WTC11 (cell line): ENCODE results near the gene CRYBA4. TPM values are rescaled to one million over a fixed set of nuclear protein-coding genes. Genes with fewer than 3 reads are reported as not detected.

ENCODE experiments used
- ATAC-seq: fragments of 200-7000 bp; cut with Tn5 transposase; 2 replicates; pipeline ENCODE4 v1.10.0; 2021; ENCODE audit warnings: mild to moderate bottlenecking, moderate library complexity
- CTCF ChIA-PET: fragments of 300-600 bp; sonication (Branson Sonifier 250); formaldehyde crosslinking; loops from one replicate; lab custom pipeline; 2021; ENCODE audit warnings: antibody characterized with exemption; lab: Charles Lee
- POLR2A ChIA-PET: fragments of 350-600 bp; sonication (Branson Sonifier 250); formaldehyde crosslinking; loops from one replicate; lab custom pipeline; 2021; ENCODE audit warnings: antibody characterized with exemption; lab: Charles Lee
- DNase-seq: peaks from one replicate; pipeline ENCODE4 v3.0.0; 2021; ENCODE audit warnings: low spot score
- H3K27ac Mint-ChIP-seq: 2 replicates; pipeline ENCODE4 v1.8.0; 2021; ENCODE audit warnings: mixed read lengths
- H3K27me3 Mint-ChIP-seq: 2 replicates; pipeline ENCODE4 v1.8.0; 2021; ENCODE audit warnings: low read depth, mild to moderate bottlenecking, moderate library complexity, mixed read lengths
- H3K36me3 Mint-ChIP-seq: 2 replicates; pipeline ENCODE4 v1.8.0; 2021; ENCODE audit warnings: mixed read lengths
- H3K4me1 Mint-ChIP-seq: 2 replicates; pipeline ENCODE4 v1.8.0; 2022; ENCODE audit warnings: mixed read lengths
- H3K4me3 Mint-ChIP-seq: 2 replicates; pipeline ENCODE4 v1.8.0; 2021; ENCODE audit warnings: mild to moderate bottlenecking, moderate library complexity, mixed read lengths
- H3K9me3 Mint-ChIP-seq: 2 replicates; pipeline ENCODE4 v1.8.0; 2021; ENCODE audit warnings: mixed read lengths
- ATF3 ChIP-seq: sonication (generic); formaldehyde crosslinking; conservative IDR thresholded peaks from 2 replicates; pipeline ENCODE4 v1.8.1; 2022; ENCODE audit warnings: mild to moderate bottlenecking, missing genetic modification reagents
- CBFB ChIP-seq: sonication (generic); formaldehyde crosslinking; IDR thresholded peaks from 2 replicates; pipeline ENCODE4 v1.8.1; 2022; ENCODE audit warnings: mild to moderate bottlenecking, low read depth, missing genetic modification reagents
- CTCF ChIP-seq: fragments of 200-600 bp; IDR thresholded peaks from 2 replicates; pipeline ENCODE4 v1.8.0; 2022; ENCODE audit warnings: antibody characterized with exemption
- E2F5 ChIP-seq: sonication (generic); formaldehyde crosslinking; IDR thresholded peaks from 2 replicates; pipeline ENCODE4 v1.8.1; 2022; ENCODE audit warnings: mild to moderate bottlenecking, moderate library complexity, missing genetic modification reagents
- ESRRA ChIP-seq: sonication (generic); formaldehyde crosslinking; IDR thresholded peaks from 2 replicates; pipeline ENCODE4 v1.8.1; 2022; ENCODE audit warnings: mild to moderate bottlenecking, missing genetic modification reagents, borderline replicate concordance
- GABPB1 ChIP-seq: sonication (generic); formaldehyde crosslinking; IDR thresholded peaks from 2 replicates; pipeline ENCODE4 v1.8.1; 2023; ENCODE audit warnings: mild to moderate bottlenecking, missing genetic modification reagents
- JAZF1 ChIP-seq: fragments of 250-450 bp; sonication (Bioruptor Pico); IDR thresholded peaks from 2 replicates; pipeline ENCODE4 v1.9.0; 2021; ENCODE audit warnings: moderate library complexity, mild to moderate bottlenecking, inconsistent platforms
- MXD4 ChIP-seq: fragments of 250-450 bp; sonication (Bioruptor Pico); IDR thresholded peaks from 2 replicates; pipeline ENCODE4 v1.8.0; 2021; ENCODE audit warnings: mild to moderate bottlenecking, moderate library complexity, borderline replicate concordance
- NFYB ChIP-seq: sonication (generic); formaldehyde crosslinking; conservative IDR thresholded peaks from 2 replicates; pipeline ENCODE4 v1.8.0; 2022; ENCODE audit warnings: low read depth, missing genetic modification reagents
- OVOL2 ChIP-seq: fragments of 250-450 bp; sonication (Bioruptor Pico); IDR thresholded peaks from 2 replicates; pipeline ENCODE4 v1.9.0; 2021; ENCODE audit warnings: mild to moderate bottlenecking, borderline replicate concordance
- PRRX2 ChIP-seq: fragments of 250-450 bp; sonication (Bioruptor Pico); IDR thresholded peaks from 2 replicates; pipeline ENCODE4 v1.8.0; 2021; ENCODE audit warnings: mild to moderate bottlenecking
- SMAD3 ChIP-seq: sonication (generic); formaldehyde crosslinking; IDR thresholded peaks from 2 replicates; pipeline ENCODE4 v1.8.0; 2022; ENCODE audit warnings: missing genetic modification reagents, mild to moderate bottlenecking, borderline replicate concordance
- TCF7 ChIP-seq: sonication (generic); formaldehyde crosslinking; IDR thresholded peaks from 2 replicates; pipeline ENCODE4 v1.8.0; 2022; ENCODE audit warnings: mild to moderate bottlenecking, low read depth, missing genetic modification reagents, moderate library complexity
- USF1 ChIP-seq: sonication (generic); formaldehyde crosslinking; IDR thresholded peaks from 2 replicates; pipeline ENCODE4 v1.8.0; 2022; ENCODE audit warnings: mild to moderate bottlenecking, missing genetic modification reagents
- USF2 ChIP-seq: sonication (generic); formaldehyde crosslinking; IDR thresholded peaks from 2 replicates; pipeline ENCODE4 v1.8.1; 2023; ENCODE audit warnings: mild to moderate bottlenecking, missing genetic modification reagents, moderate library complexity
- ZBTB43 ChIP-seq: sonication (generic); formaldehyde crosslinking; IDR thresholded peaks from 2 replicates; pipeline ENCODE4 v1.8.1; 2023; ENCODE audit warnings: mild to moderate bottlenecking, missing genetic modification reagents
- ZNF232 ChIP-seq: sonication (generic); formaldehyde crosslinking; IDR thresholded peaks from 2 replicates; pipeline ENCODE4 v1.8.0; 2022; ENCODE audit warnings: mild to moderate bottlenecking, missing genetic modification reagents
- ZNF281 ChIP-seq: sonication (generic); formaldehyde crosslinking; IDR thresholded peaks from 2 replicates; pipeline ENCODE4 v1.8.0; 2023; ENCODE audit warnings: mild to moderate bottlenecking, missing genetic modification reagents
- ZNF317 ChIP-seq: sonication (generic); formaldehyde crosslinking; IDR thresholded peaks from 2 replicates; pipeline ENCODE4 v1.8.1; 2023; ENCODE audit warnings: low read depth, mild to moderate bottlenecking, moderate library complexity, missing genetic modification reagents, borderline replicate concordance
- ZNF416 ChIP-seq: fragments of 250-450 bp; sonication (Bioruptor Pico); IDR thresholded peaks from 2 replicates; pipeline ENCODE4 v1.9.0; 2021; ENCODE audit warnings: mild to moderate bottlenecking, inconsistent platforms
- ZNF423 ChIP-seq: fragments of 250-450 bp; sonication (Bioruptor Pico); IDR thresholded peaks from 2 replicates; pipeline ENCODE4 v2.1.2; 2022; ENCODE audit warnings: mild to moderate bottlenecking, moderate library complexity
- ZNF512 ChIP-seq: sonication (generic); formaldehyde crosslinking; IDR thresholded peaks from 2 replicates; pipeline ENCODE4 v1.8.1; 2022; ENCODE audit warnings: missing genetic modification reagents, borderline replicate concordance
- ZSCAN18 ChIP-seq: fragments of 250-450 bp; sonication (Bioruptor Pico); IDR thresholded peaks from 2 replicates; pipeline ENCODE4 v2.1.2; 2022; ENCODE audit warnings: mild to moderate bottlenecking, moderate library complexity
- total RNA-seq: library from RNA; stranded (reverse); gene quantifications from 3 replicates; pipeline ENCODE4 v1.2.3, GENCODE V29; 2021

Gene CRYBA4
- total RNA-seq, 1 experiment from 2014 or later, result 0.81 TPM

GRCh38 chr22:26623984-26624383 is 2.2 kb downstream of the CRYBA4 start:
- Mint-ChIP-seq H3K9me3 (peaks cover 10% of the 10 kb centered on the region), H3K36me3 (no peaks in the 10 kb centered on the region), H3K27ac (no peak overlapping the region), H3K4me1 (peaks cover 17% of the 10 kb centered on the region), H3K27me3 (peaks cover 22% of the 10 kb centered on the region), H3K4me3 (no peak overlapping the region)
- DNase-seq (no peak), ATAC-seq (no peak)
- no peak for TF ChIP-seq ZNF423 (CRISPR knock-in tag)
- no peak for TF ChIP-seq CBFB
- no peak for TF ChIP-seq E2F5 (CRISPR knock-in tag)
- no peak for TF ChIP-seq ZNF416 (CRISPR knock-in tag)
- no peak for TF ChIP-seq ATF3 (CRISPR knock-in tag)
- TF ChIP-seq JAZF1 (CRISPR knock-in tag), result no peak
- no peak for TF ChIP-seq CTCF
- no peak for TF ChIP-seq ZSCAN18
- no peak for TF ChIP-seq GABPB1 (CRISPR knock-in tag)
- no peak for TF ChIP-seq ZNF512 (CRISPR knock-in tag)
- no peak for TF ChIP-seq ZNF281 (CRISPR knock-in tag)
- TF ChIP-seq PRRX2, result no peak
- TF ChIP-seq ZNF317, result no peak
- no peak for TF ChIP-seq USF1 (CRISPR knock-in tag)
- TF ChIP-seq SMAD3 (CRISPR knock-in tag), result no peak
- ChIA-PET POLR2A (no interaction called here), CTCF (no interaction called here)

GRCh38 chr22:26624803-26625202 is 3.0 kb downstream of the CRYBA4 start:
- peaks cover 11% of the 10 kb centered on the region for H3K9me3 Mint-ChIP-seq
- no peak overlapping the region for H3K4me3 Mint-ChIP-seq
- H3K27me3 Mint-ChIP-seq, result peaks cover 20% of the 10 kb centered on the region
- peaks cover 14% of the 10 kb centered on the region for H3K4me1 Mint-ChIP-seq
- no peaks in the 10 kb centered on the region for H3K36me3 Mint-ChIP-seq
- POLR2A ChIA-PET, result no interaction called here
- no peak overlapping the region for H3K27ac Mint-ChIP-seq
- ATAC-seq (no peak), DNase-seq (no peak)
- CTCF ChIA-PET, result no interaction called here
- TF ChIP-seq TCF7 (CRISPR knock-in tag), result no peak
- TF ChIP-seq USF2 (CRISPR knock-in tag), result no peak
- TF ChIP-seq ZBTB43 (CRISPR knock-in tag), result no peak
- TF ChIP-seq ZSCAN18, result no peak
- no peak for TF ChIP-seq MXD4 (CRISPR knock-in tag)
- no peak for TF ChIP-seq NFYB (CRISPR knock-in tag)
- no peak for TF ChIP-seq OVOL2 (CRISPR knock-in tag)
- TF ChIP-seq ESRRA (CRISPR knock-in tag), result no peak
- no peak for TF ChIP-seq ZNF423 (CRISPR knock-in tag)
- TF ChIP-seq ZNF232 (CRISPR knock-in tag), result no peak
